ENCODE measurements around the gene CRYBG3. TPM values are rescaled to one million over a fixed set of nuclear protein-coding genes. Genes with fewer than 3 reads are reported as not detected.

The CRYBG3 gene
- total RNA-seq (ENCODE audit: low replicate concordance) = 6.3 and 13.5 TPM in 2 replicates
- long read RNA-seq, partial matches to known transcripts = 11 of 17 reads
- long read RNA-seq, other reads (novel, unspliced or antisense) = 6 of 17 reads

GRCh38 chr3:97821774-97822358 lies at the start of gene CRYBG3:
CRYBG3 (plus strand) TSS chr3:97822011; CDS start chr3:97822207, 196 bp downstream.
- Mint-ChIP-seq H3K27ac (peak within 1 kb of the TSS; percentile 80), H3K9me3 (no peaks in the 10 kb centered on the region), H3K4me3 (peak within 1 kb of the TSS; percentile 99), H3K36me3 (peaks cover 7% of the 10 kb centered on the region), H3K27me3 (peaks cover 64% of the 10 kb centered on the region), H3K4me1 (ENCODE audit: unreplicated experiment) (peaks cover 32% of the 10 kb centered on the region)
- peak; percentile 87 for DNase-seq (ENCODE audit: extremely low spot score, unreplicated experiment)
- peak; percentile 41 for TF ChIP-seq CTCF (conservative IDR thresholded peaks at IDR 0.05)

- Mint-ChIP-seq H3K27ac (no peak overlapping the region), H3K9me3 (peaks cover 6% of the 10 kb centered on the region), H3K27me3 (no peaks in the 10 kb centered on the region), H3K36me3 (peaks cover 44% of the 10 kb centered on the region), H3K4me3 (no peak overlapping the region), H3K4me1 (ENCODE audit: unreplicated experiment) (no peaks in the 10 kb centered on the region)
- no peak for TF ChIP-seq CTCF (conservative IDR thresholded peaks at IDR 0.05)
- DNase-seq (ENCODE audit: extremely low spot score, unreplicated experiment) = no peak
Observed at GRCh38 chr3:97772926-97773325, 48.9 kb upstream of the CRYBG3 start.

GRCh38 chr3:97778152-97778551 lies 43.7 kb upstream of the CRYBG3 start:
- H3K4me1 Mint-ChIP-seq (ENCODE audit: unreplicated experiment) = no peaks in the 10 kb centered on the region
- H3K4me3 Mint-ChIP-seq = no peak overlapping the region
- no peak for DNase-seq (ENCODE audit: extremely low spot score, unreplicated experiment)
- no peak for TF ChIP-seq CTCF (conservative IDR thresholded peaks at IDR 0.05)
- no peak overlapping the region for H3K27ac Mint-ChIP-seq
- H3K27me3 Mint-ChIP-seq = no peaks in the 10 kb centered on the region
- H3K9me3 Mint-ChIP-seq = no peaks in the 10 kb centered on the region
- peaks cover 18% of the 10 kb centered on the region for H3K36me3 Mint-ChIP-seq

- Mint-ChIP-seq H3K27ac (no peak overlapping the region), H3K36me3 (no peaks in the 10 kb centered on the region), H3K4me1 (ENCODE audit: unreplicated experiment) (no peaks in the 10 kb centered on the region), H3K9me3 (no peaks in the 10 kb centered on the region), H3K4me3 (no peak overlapping the region), H3K27me3 (no peaks in the 10 kb centered on the region)
- peak; percentile 87 for TF ChIP-seq CTCF (conservative IDR thresholded peaks at IDR 0.05)
- no peak for DNase-seq (ENCODE audit: extremely low spot score, unreplicated experiment)
Observed at GRCh38 chr3:97793420-97794019, 28.3 kb upstream of the CRYBG3 start.

- no peaks in the 10 kb centered on the region for H3K4me1 Mint-ChIP-seq (ENCODE audit: unreplicated experiment)
- H3K27me3 Mint-ChIP-seq = no peaks in the 10 kb centered on the region
- TF ChIP-seq CTCF (conservative IDR thresholded peaks at IDR 0.05) = no peak
- no peak overlapping the region for H3K4me3 Mint-ChIP-seq
- no peak overlapping the region for H3K27ac Mint-ChIP-seq
- no peaks in the 10 kb centered on the region for H3K36me3 Mint-ChIP-seq
- DNase-seq (ENCODE audit: extremely low spot score, unreplicated experiment) = no peak
- H3K9me3 Mint-ChIP-seq = no peaks in the 10 kb centered on the region
Observed at GRCh38 chr3:97795951-97796350, 25.9 kb upstream of the CRYBG3 start.
